Fibroblast of lung (primary cell): ENCODE data around the gene ACSS3. TPM values are rescaled to one million over a fixed set of nuclear protein-coding genes. Genes with fewer than 3 reads are reported as not detected.

Experiments used
- DNase-seq, 2 donors: peaks; one replicate each; pipeline versions ENCODE4 v3.0.0 to v3.0.0-alpha.2; 2010; ENCODE audit warnings: low read depth in 2 of 2
- H2AFZ ChIP-seq: 2 replicates; pipeline ENCODE4 v1.5.1; 2012; ENCODE audit warnings: low read length, control low read depth, inconsistent platforms
- H3K27ac ChIP-seq: 2 replicates; pipeline ENCODE4 v1.5.1; 2011; ENCODE audit warnings: low read length, control low read depth; ENCODE audit not compliant: insufficient read depth
- H3K27me3 ChIP-seq: 2 replicates; pipeline ENCODE4 v1.5.1; 2011; ENCODE audit warnings: mild to moderate bottlenecking, low read length; ENCODE audit not compliant: control insufficient read depth, insufficient read depth
- H3K36me3 ChIP-seq: 2 replicates; pipeline ENCODE4 v1.5.1; 2011; ENCODE audit warnings: low read length; ENCODE audit not compliant: control insufficient read depth, insufficient read depth
- H3K4me1 ChIP-seq: 2 replicates; pipeline ENCODE4 v1.5.1; 2011; ENCODE audit warnings: low read length; ENCODE audit not compliant: control insufficient read depth, insufficient read depth; ENCODE audit errors: extremely low read depth
- H3K4me2 ChIP-seq: 2 replicates; pipeline ENCODE4 v1.5.1; 2011; ENCODE audit warnings: low read length, control low read depth; ENCODE audit not compliant: insufficient read depth; ENCODE audit errors: extremely low read depth
- H3K4me3 ChIP-seq, 4 experiments: fragments of 200-600 bp in 1 of 4; sonication (generic) in 1 of 4; replicated peaks in 1 of 4; 2 replicates each; pipeline ENCODE4 v1.5.1; 2011 to 2016; ENCODE audit warnings: low read length in 4 of 4, low read depth in 3 of 4, mild to moderate bottlenecking in 3 of 4, control low read depth in 2 of 4, inconsistent platforms in 1 of 4, mixed read lengths in 1 of 4; ENCODE audit not compliant: insufficient read depth in 1 of 4; ENCODE audit errors: control extremely low read depth in 1 of 4
- H3K79me2 ChIP-seq: 2 replicates; pipeline ENCODE4 v1.5.1; 2012; ENCODE audit warnings: mild to moderate bottlenecking, low read length, inconsistent platforms; ENCODE audit not compliant: control insufficient read depth, insufficient read depth
- H3K9ac ChIP-seq: 2 replicates; pipeline ENCODE4 v1.5.1; 2011; ENCODE audit warnings: mild to moderate bottlenecking, low read length, control low read depth; ENCODE audit not compliant: insufficient read depth
- H3K9me3 ChIP-seq: 2 replicates; pipeline ENCODE4 v1.5.1; 2012; ENCODE audit warnings: low read depth, low read length; ENCODE audit not compliant: control insufficient read depth, insufficient read depth
- H4K20me1 ChIP-seq: 2 replicates; pipeline ENCODE4 v1.5.1; 2011; ENCODE audit warnings: low read length; ENCODE audit not compliant: control insufficient read depth, insufficient read depth; ENCODE audit errors: extremely low read depth
- EZH2 ChIP-seq: IDR thresholded peaks from 2 replicates; pipeline ENCODE4 v1.5.1; 2012; ENCODE audit warnings: low read length, control low read depth, mild to moderate bottlenecking; ENCODE audit errors: missing control alignments
- polyA plus RNA-seq, 2 donors: library from polyadenylated mRNA; depleted of rRNA in 1 of 2; stranded (reverse) in 1 of 2; unstranded in 1 of 2; fragments of >200 nt; gene quantifications; 2 replicates each; pipeline ENCODE4 v1.2.1, GENCODE V29; 2011 to 2012; ENCODE audit warnings: missing spikeins in 1 of 2
- total RNA-seq: library from RNA; depleted of rRNA; stranded (reverse); fragments of >200 nt; gene quantifications from 2 replicates; pipeline ENCODE4 v1.2.1, GENCODE V29; 2014
- TF ChIP-seq, protein P1 (sequence below), 2 donors: IDR thresholded peaks in 1 of 2; conservative IDR thresholded peaks in 1 of 2; 1 replicate in 1 of 2; 2 replicates in 1 of 2; pipeline ENCODE4 v1.5.1; 2011 to 2012; ENCODE audit warnings: low read length in 2 of 2, control low read depth in 1 of 2, inconsistent platforms in 1 of 2, low read depth in 1 of 2, mild to moderate bottlenecking in 1 of 2

Gene ACSS3
- total and polyA plus RNA-seq, 2 donors (not counting 1 experiment from before 2014, with no cell fraction given), result 10.3 to 47.4 TPM

DNA sequence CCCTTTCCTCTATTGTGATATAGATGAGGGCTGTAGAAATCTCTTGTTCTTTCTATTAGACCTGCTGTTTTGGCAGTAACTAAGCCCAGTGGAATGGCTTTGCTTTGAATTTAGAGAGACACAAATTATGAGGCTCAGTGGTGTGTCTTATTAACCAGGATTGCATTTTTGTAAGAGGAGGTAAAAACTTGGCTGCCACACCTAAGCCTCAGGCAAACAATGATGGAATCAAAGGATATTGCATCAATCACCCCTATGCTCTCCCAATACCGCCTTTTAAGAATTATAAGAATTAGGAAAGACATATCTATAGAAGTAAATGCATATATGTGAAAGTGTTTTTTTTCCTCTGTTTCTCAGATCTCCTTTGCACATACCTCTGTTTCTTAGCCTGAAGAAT, 63.3 kb downstream of the ACSS3 start:
- H3K4me1 ChIP-seq, result no peaks in the 10 kb centered on the region
- H3K36me3 ChIP-seq, result no peaks in the 10 kb centered on the region
- H3K9ac ChIP-seq, result no peak overlapping the region
- DNase-seq, result peak in 1 of 2 donors; percentile 6
- H3K9me3 ChIP-seq, result no peaks in the 10 kb centered on the region
- H3K27me3 ChIP-seq, result no peaks in the 10 kb centered on the region
- TF ChIP-seq, protein P1, sequence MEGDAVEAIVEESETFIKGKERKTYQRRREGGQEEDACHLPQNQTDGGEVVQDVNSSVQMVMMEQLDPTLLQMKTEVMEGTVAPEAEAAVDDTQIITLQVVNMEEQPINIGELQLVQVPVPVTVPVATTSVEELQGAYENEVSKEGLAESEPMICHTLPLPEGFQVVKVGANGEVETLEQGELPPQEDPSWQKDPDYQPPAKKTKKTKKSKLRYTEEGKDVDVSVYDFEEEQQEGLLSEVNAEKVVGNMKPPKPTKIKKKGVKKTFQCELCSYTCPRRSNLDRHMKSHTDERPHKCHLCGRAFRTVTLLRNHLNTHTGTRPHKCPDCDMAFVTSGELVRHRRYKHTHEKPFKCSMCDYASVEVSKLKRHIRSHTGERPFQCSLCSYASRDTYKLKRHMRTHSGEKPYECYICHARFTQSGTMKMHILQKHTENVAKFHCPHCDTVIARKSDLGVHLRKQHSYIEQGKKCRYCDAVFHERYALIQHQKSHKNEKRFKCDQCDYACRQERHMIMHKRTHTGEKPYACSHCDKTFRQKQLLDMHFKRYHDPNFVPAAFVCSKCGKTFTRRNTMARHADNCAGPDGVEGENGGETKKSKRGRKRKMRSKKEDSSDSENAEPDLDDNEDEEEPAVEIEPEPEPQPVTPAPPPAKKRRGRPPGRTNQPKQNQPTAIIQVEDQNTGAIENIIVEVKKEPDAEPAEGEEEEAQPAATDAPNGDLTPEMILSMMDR (conservative IDR thresholded peaks at IDR 0.05 in 1 of 2, IDR thresholded peaks at IDR 0.05 in 1 of 2; ENCODE audit: low read depth in 1 of 2, low read length in 2 of 2), result no peak
- no peak overlapping the region for H3K4me2 ChIP-seq
- no peak overlapping the region for H3K4me3 ChIP-seq
- no peak overlapping the region for H2AFZ ChIP-seq
- H4K20me1 ChIP-seq, result no peaks in the 10 kb centered on the region
- no peaks in the 10 kb centered on the region for H3K79me2 ChIP-seq
- no peak overlapping the region for H3K27ac ChIP-seq

DNA sequence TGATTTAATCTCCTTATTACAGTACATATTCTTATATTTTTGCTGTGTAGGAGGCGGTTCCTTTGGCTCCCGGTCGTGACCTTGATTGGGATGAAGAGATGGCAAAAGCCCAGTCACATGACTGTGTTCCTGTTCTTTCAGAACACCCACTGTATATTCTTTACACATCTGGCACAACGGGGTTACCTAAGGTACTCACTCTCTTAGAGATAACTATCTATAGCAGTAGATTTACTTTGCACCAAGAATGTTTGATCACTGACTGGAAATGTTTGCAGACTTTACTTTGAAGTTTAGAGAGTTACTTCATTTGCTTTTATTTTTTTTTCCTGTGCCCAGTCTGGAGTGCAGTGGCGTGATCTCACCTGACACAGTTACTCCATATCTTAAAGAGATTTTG, 65.2 kb downstream of the ACSS3 start:
- H3K27ac ChIP-seq, result no peak overlapping the region
- no peaks in the 10 kb centered on the region for H3K4me1 ChIP-seq
- no peaks in the 10 kb centered on the region for H3K27me3 ChIP-seq
- H3K4me2 ChIP-seq, result no peak overlapping the region
- no peak overlapping the region for H3K4me3 ChIP-seq
- no peak overlapping the region for H3K9ac ChIP-seq
- H3K9me3 ChIP-seq, result no peaks in the 10 kb centered on the region
- H3K79me2 ChIP-seq, result no peaks in the 10 kb centered on the region
- no peak overlapping the region for H2AFZ ChIP-seq
- H3K36me3 ChIP-seq, result no peaks in the 10 kb centered on the region
- H4K20me1 ChIP-seq, result no peaks in the 10 kb centered on the region
- DNase-seq, result no peak
- TF ChIP-seq, protein P1 (conservative IDR thresholded peaks at IDR 0.05 in 1 of 2, IDR thresholded peaks at IDR 0.05 in 1 of 2; ENCODE audit: low read depth in 1 of 2, low read length in 2 of 2), result no peak
- no peak for TF ChIP-seq EZH2

DNA sequence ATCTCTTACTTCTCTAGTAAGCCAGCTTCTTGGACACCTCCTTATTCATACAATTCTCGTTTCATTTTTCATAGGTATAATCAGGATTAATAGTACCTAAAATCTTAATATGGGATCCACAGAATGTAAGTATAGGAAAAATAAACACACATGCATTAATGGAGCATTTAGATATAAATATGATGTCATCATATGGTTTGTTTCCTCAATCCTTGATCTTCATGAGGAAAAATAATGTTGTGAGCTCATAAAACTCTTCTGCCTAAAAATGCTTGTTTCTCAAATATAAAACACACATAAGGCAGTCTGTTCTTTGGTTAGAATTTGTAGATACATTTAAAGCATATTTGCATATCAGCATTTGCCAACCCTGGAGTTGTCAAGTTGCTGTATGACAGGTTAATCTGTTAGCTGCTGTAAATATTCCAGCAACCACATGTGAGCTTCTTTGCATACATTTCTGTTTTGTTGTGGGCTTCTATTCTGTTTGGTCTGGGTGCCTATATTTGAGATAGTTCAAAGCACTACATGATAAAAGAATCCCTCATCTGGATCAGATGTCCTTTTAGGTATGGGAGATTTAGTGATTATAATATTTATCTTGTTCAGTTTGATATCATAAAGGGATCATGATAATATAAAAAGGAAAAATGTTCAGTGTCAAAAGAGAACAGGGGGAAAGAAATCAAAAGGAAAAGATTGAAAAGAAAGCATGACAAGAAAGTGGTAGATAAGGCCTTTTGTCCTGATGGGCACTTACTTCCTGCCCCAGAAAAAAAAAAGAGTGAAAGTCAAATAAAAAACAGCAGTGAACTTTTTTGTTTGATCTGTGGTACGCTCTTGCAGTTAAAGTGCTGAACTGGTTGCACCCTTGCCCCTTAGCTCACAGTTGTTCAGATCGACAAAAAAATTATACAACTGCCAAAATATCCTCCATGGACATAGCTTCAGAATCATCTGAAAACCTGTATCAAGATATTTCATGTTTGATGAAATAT, 68.6 kb downstream of the ACSS3 start:
- no peaks in the 10 kb centered on the region for H4K20me1 ChIP-seq
- H3K4me3 ChIP-seq, result no peak overlapping the region
- H3K79me2 ChIP-seq, result no peaks in the 10 kb centered on the region
- no peaks in the 10 kb centered on the region for H3K27me3 ChIP-seq
- no peak overlapping the region for H3K4me2 ChIP-seq
- DNase-seq, result no peak
- no peak for TF ChIP-seq EZH2
- TF ChIP-seq, protein P1 (conservative IDR thresholded peaks at IDR 0.05 in 1 of 2, IDR thresholded peaks at IDR 0.05 in 1 of 2; ENCODE audit: low read depth in 1 of 2, low read length in 2 of 2), result no peak
- no peaks in the 10 kb centered on the region for H3K9me3 ChIP-seq
- H3K36me3 ChIP-seq, result no peaks in the 10 kb centered on the region
- no peaks in the 10 kb centered on the region for H3K4me1 ChIP-seq
- H3K9ac ChIP-seq, result no peak overlapping the region
- no peak overlapping the region for H3K27ac ChIP-seq
- H2AFZ ChIP-seq, result no peak overlapping the region
